Astrocyte (in vitro differentiated cells and primary cell): ENCODE measurements around the gene ATP6V0D1. TPM values are rescaled to one million over a fixed set of nuclear protein-coding genes. Genes with fewer than 3 reads are reported as not detected.

Source experiments
- DNase-seq: peaks from one replicate; pipeline ENCODE4 v3.0.0-alpha.2; 2010; ENCODE audit warnings: low read depth
- FAIRE-seq: peaks from 2 replicates; lab custom pipeline; 2011; peaks lifted over from hg19 to GRCh38; lab: Jason Lieb, UNC
- H2AFZ ChIP-seq: 2 replicates; pipeline ENCODE4 v1.6.0; 2012; ENCODE audit warnings: low read depth, low read length, inconsistent platforms
- H3K27ac ChIP-seq: 2 replicates; pipeline ENCODE4 v1.5.1; 2011; ENCODE audit warnings: low read depth, low read length, inconsistent platforms
- H3K27me3 ChIP-seq: 2 replicates; pipeline ENCODE4 v1.6.0; 2011; ENCODE audit warnings: low read length, inconsistent platforms; ENCODE audit not compliant: insufficient read depth
- H3K36me3 ChIP-seq: 2 replicates; pipeline ENCODE4 v1.5.1; 2011; ENCODE audit warnings: low read length, inconsistent platforms; ENCODE audit not compliant: insufficient read depth
- H3K4me1 ChIP-seq: 2 replicates; pipeline ENCODE4 v1.5.1; 2011; ENCODE audit warnings: low read length, inconsistent platforms; ENCODE audit not compliant: insufficient read depth
- H3K4me2 ChIP-seq: 2 replicates; pipeline ENCODE4 v1.6.0; 2012; ENCODE audit warnings: low read length, inconsistent platforms
- H3K4me3 ChIP-seq: 2 replicates; pipeline ENCODE4 v1.5.1; 2011; ENCODE audit warnings: low read depth, mild to moderate bottlenecking, low read length, inconsistent platforms; ENCODE audit not compliant: insufficient read depth
- H3K79me2 ChIP-seq: 2 replicates; pipeline ENCODE4 v1.6.0; 2012; ENCODE audit warnings: mild to moderate bottlenecking, low read length, inconsistent platforms; ENCODE audit not compliant: insufficient read depth
- H3K9ac ChIP-seq: 2 replicates; pipeline ENCODE4 v1.6.0; 2012; ENCODE audit warnings: mild to moderate bottlenecking, low read length, inconsistent platforms
- H3K9me3 ChIP-seq: 2 replicates; pipeline ENCODE4 v1.5.1; 2012; ENCODE audit warnings: low read depth, mild to moderate bottlenecking, low read length, inconsistent platforms; ENCODE audit not compliant: insufficient read depth
- H4K20me1 ChIP-seq: 2 replicates; pipeline ENCODE4 v1.6.0; 2012; ENCODE audit warnings: low read length, inconsistent platforms; ENCODE audit not compliant: insufficient read depth
- H3K27ac Mint-ChIP-seq: one replicate; pipeline ENCODE4 v1.8.0; 2021; ENCODE audit warnings: mild to moderate bottlenecking, mixed read lengths; ENCODE audit not compliant: unreplicated experiment
- H3K27me3 Mint-ChIP-seq: one replicate; pipeline ENCODE4 v1.8.0; 2021; ENCODE audit warnings: low read depth, mixed read lengths; ENCODE audit not compliant: unreplicated experiment
- H3K36me3 Mint-ChIP-seq: one replicate; pipeline ENCODE4 v1.8.0; 2021; ENCODE audit warnings: low read depth, mixed read lengths; ENCODE audit not compliant: unreplicated experiment
- H3K4me1 Mint-ChIP-seq: one replicate; pipeline ENCODE4 v1.8.0; 2021; ENCODE audit warnings: low read depth, mixed read lengths; ENCODE audit not compliant: unreplicated experiment
- H3K4me3 Mint-ChIP-seq: one replicate; pipeline ENCODE4 v1.8.0; 2021; ENCODE audit warnings: mild to moderate bottlenecking, moderate library complexity, mixed read lengths; ENCODE audit not compliant: unreplicated experiment
- H3K9me3 Mint-ChIP-seq: one replicate; pipeline ENCODE4 v1.8.0; 2021; ENCODE audit warnings: mild to moderate bottlenecking, mixed read lengths; ENCODE audit not compliant: unreplicated experiment
- EZH2 ChIP-seq: IDR thresholded peaks from 2 replicates; pipeline ENCODE4 v1.6.1; 2012; ENCODE audit warnings: mild to moderate bottlenecking, low read length, inconsistent platforms; ENCODE audit not compliant: insufficient read depth
- total RNA-seq: library from RNA; stranded (reverse); gene quantifications from 2 replicates; pipeline ENCODE4 v1.2.1, GENCODE V29; 2021
- TF ChIP-seq, protein P1 (sequence below): IDR thresholded peaks from 2 replicates; pipeline ENCODE4 v1.5.1; 2011; ENCODE audit warnings: low read depth, mild to moderate bottlenecking, inconsistent platforms, low read length, moderate library complexity; ENCODE audit not compliant: insufficient read depth

The ATP6V0D1 gene
- total RNA-seq, 1 donor from 2014 or later: 114 TPM

DNA sequence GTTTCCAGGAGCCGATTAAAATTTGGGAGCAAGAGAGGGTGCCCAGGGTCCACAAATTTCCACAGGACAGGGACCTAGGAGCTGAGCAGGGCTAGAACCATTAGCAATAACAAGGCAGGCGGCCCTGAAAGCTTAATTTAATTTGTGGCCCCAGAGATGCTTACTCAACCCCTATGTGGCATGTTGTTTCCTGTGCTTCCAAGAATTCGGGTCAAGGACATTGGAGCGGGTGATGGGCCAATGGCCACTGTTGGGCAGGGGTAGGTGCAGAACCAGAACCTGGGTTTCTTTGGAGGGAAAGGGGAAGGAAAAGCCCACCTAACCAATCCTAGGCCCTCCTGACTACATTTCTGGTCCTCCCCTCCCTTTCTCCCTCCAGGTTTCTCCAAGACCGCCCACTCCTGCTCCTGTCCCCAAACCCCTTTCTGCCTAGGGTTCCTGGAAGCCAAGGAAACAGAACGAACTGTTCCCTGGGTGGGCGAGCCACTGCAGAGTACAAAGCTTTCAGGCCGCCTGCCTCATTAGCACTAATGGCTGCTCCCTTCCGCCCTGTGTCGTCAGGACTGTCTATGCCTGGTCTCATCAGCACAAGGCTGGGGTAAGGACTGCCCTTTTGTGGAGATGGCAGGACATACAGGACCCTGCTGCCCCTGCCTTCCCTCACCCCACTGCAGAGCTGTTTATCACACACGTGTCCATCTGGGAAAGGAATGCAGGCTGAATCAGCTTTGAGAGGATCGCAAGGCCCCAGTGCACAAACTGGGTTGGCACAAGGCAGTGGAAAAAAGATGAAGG lies 3.0 kb upstream of the ATP6V0D1 start:
- H3K27me3 Mint-ChIP-seq: peaks cover 2% of the 10 kb centered on the region
- no peak for FAIRE-seq
- Histone ChIP-seq H3K4me3 (no peak overlapping the region), H3K79me2 (peaks cover 42% of the 10 kb centered on the region), H3K9me3 (no peaks in the 10 kb centered on the region), H4K20me1 (peaks cover 17% of the 10 kb centered on the region), H3K27me3 (no peaks in the 10 kb centered on the region), H3K27ac (no peak overlapping the region), H3K9ac (no peak overlapping the region), H3K4me1 (peaks cover 16% of the 10 kb centered on the region), H2AFZ (no peak overlapping the region), H3K4me2 (no peak overlapping the region), H3K36me3 (no peaks in the 10 kb centered on the region)
- no peak for DNase-seq
- H3K4me3 Mint-ChIP-seq: no peak overlapping the region
- TF ChIP-seq EZH2: no peak
- TF ChIP-seq, protein P1, sequence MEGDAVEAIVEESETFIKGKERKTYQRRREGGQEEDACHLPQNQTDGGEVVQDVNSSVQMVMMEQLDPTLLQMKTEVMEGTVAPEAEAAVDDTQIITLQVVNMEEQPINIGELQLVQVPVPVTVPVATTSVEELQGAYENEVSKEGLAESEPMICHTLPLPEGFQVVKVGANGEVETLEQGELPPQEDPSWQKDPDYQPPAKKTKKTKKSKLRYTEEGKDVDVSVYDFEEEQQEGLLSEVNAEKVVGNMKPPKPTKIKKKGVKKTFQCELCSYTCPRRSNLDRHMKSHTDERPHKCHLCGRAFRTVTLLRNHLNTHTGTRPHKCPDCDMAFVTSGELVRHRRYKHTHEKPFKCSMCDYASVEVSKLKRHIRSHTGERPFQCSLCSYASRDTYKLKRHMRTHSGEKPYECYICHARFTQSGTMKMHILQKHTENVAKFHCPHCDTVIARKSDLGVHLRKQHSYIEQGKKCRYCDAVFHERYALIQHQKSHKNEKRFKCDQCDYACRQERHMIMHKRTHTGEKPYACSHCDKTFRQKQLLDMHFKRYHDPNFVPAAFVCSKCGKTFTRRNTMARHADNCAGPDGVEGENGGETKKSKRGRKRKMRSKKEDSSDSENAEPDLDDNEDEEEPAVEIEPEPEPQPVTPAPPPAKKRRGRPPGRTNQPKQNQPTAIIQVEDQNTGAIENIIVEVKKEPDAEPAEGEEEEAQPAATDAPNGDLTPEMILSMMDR: no peak
- H3K4me1 Mint-ChIP-seq: peaks cover 14% of the 10 kb centered on the region
- H3K36me3 Mint-ChIP-seq: no peaks in the 10 kb centered on the region
- H3K27ac Mint-ChIP-seq: no peak overlapping the region
- no peaks in the 10 kb centered on the region for H3K9me3 Mint-ChIP-seq

DNA sequence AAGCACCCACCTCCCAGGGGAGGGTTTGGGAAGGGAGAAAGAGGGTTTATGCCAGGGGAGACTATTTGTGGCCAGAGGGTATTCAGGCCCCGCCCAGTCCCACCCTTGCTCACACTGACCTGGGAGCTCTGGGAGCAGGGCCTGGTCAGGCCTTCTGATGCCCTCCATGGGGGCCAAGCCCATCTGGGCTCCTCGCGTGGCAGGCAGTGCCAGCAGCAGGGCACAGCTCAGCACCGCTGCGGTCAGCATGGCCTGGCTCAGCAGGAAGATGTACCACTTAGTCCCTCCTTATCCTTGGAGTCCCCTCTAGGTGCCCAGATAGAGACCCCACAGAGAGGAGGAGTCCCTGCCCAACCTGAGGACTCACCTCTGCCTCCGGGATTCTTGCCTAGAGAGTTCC lies 2.2 kb upstream of the ATP6V0D1 start, which contains the start of gene AGRP:
Gene AGRP, minus strand, starts transcription at position 398 of the 400 bp plus-strand sequence. Its CDS starts 149 bp downstream, at position 249.
- Mint-ChIP-seq H3K4me1 (peaks cover 15% of the 10 kb centered on the region), H3K9me3 (no peaks in the 10 kb centered on the region), H3K4me3 (peak within 1 kb of the TSS; percentile 98), H3K27me3 (peaks cover 2% of the 10 kb centered on the region), H3K36me3 (no peaks in the 10 kb centered on the region), H3K27ac (no peak within 1 kb of the TSS)
- Histone ChIP-seq H4K20me1 (peaks cover 22% of the 10 kb centered on the region), H3K36me3 (no peaks in the 10 kb centered on the region), H3K4me3 (no peak within 1 kb of the TSS), H3K9me3 (no peaks in the 10 kb centered on the region), H3K4me2 (peak within 1 kb of the TSS; percentile 99), H3K9ac (peak within 1 kb of the TSS; percentile 99), H3K79me2 (peaks cover 50% of the 10 kb centered on the region), H3K4me1 (peaks cover 16% of the 10 kb centered on the region), H2AFZ (no peak within 1 kb of the TSS), H3K27me3 (no peaks in the 10 kb centered on the region), H3K27ac (no peak within 1 kb of the TSS)
- FAIRE-seq (no peak), DNase-seq (no peak)
- TF ChIP-seq EZH2: no peak
- TF ChIP-seq, protein P1: no peak
